ENCODE data around the gene ZNF346.

ZNF346 gene

GRCh38 chr5:177018341-177018740 lies 4.2 kb upstream of the ZNF346 start:
- H3K27ac ChIP-seq = no peak overlapping the region
- TF ChIP-seq CTCF (conservative IDR thresholded peaks at IDR 0.05) = no peak

GRCh38 chr5:177020033-177020432 lies 2.5 kb upstream of the ZNF346 start:
- no peak for TF ChIP-seq CTCF (conservative IDR thresholded peaks at IDR 0.05)
- H3K27ac ChIP-seq = no peak overlapping the region

- TF ChIP-seq CTCF (conservative IDR thresholded peaks at IDR 0.05) = no peak
- peak overlapping the region; percentile 88 for H3K27ac ChIP-seq
These were observed 788 bp downstream of the ZNF346 start for GRCh38 chr5:177023303-177023664.

- no peak overlapping the region for H3K27ac ChIP-seq
- TF ChIP-seq CTCF (conservative IDR thresholded peaks at IDR 0.05) = no peak
These were observed 2.1 kb downstream of the ZNF346 start for GRCh38 chr5:177024559-177024958.

GRCh38 chr5:177025101-177025601 lies 2.7 kb downstream of the ZNF346 start:
- no peak for TF ChIP-seq CTCF (conservative IDR thresholded peaks at IDR 0.05)

GRCh38 chr5:177027665-177028064 lies 5.2 kb downstream of the ZNF346 start:
- H3K27ac ChIP-seq = no peak overlapping the region
- TF ChIP-seq CTCF (conservative IDR thresholded peaks at IDR 0.05) = no peak

More at GRCh38 chr5:177025101-177025601, 2.7 kb downstream of the ZNF346 start:
- no peak overlapping the region for H3K27ac ChIP-seq

- TF ChIP-seq CTCF (conservative IDR thresholded peaks at IDR 0.05) = no peak
- no peak overlapping the region for H3K27ac ChIP-seq
These were observed 7.0 kb downstream of the ZNF346 start for GRCh38 chr5:177029498-177029897.

All from VCaP (cell line).